K562 treated with DMSO at 1 percent for 4 hours (cell line): Measurements from ENCODE around the gene KCNJ3. TPM values are rescaled to one million over a fixed set of nuclear protein-coding genes. Genes with fewer than 3 reads are reported as not detected.

ENCODE experiments used
- total RNA-seq: library from RNA; unstranded; fragments of 300-600 nt; gene quantifications from 2 replicates; pipeline ENCODE4 v1.2.3, GENCODE V29; 2022; ENCODE audit not compliant: insufficient read depth

The KCNJ3 gene, protein sequence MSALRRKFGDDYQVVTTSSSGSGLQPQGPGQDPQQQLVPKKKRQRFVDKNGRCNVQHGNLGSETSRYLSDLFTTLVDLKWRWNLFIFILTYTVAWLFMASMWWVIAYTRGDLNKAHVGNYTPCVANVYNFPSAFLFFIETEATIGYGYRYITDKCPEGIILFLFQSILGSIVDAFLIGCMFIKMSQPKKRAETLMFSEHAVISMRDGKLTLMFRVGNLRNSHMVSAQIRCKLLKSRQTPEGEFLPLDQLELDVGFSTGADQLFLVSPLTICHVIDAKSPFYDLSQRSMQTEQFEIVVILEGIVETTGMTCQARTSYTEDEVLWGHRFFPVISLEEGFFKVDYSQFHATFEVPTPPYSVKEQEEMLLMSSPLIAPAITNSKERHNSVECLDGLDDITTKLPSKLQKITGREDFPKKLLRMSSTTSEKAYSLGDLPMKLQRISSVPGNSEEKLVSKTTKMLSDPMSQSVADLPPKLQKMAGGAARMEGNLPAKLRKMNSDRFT
- total RNA-seq: not detected in 2 replicates

DNA sequence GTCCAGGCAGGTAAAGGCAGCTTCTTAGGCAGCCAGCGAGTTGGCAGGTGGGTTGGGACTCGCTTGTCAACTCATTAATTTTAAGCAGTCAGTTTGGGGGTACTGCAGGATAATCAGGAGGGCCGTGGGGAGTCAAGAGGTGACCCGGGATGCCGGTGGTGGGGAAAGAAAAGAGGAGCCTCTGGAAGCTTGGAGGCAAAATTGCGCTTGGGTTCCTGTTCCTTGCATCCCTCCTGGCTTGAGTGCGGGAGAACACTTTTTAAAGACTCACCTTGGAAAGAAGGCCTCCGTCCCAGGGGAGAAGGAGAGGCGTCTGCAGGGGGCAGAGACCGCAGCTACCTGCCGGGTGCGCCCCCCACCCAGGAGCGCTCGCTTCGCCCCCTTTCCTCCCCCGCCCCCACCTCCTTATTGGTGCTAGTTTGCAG, at the start of gene KCNJ3:
Gene KCNJ3, plus strand, starts transcription at position 400 of the 425 bp plus-strand sequence. CDS start 81 bp downstream, outside the sequence.

